Activated CD4-positive, alpha-beta T cell treated with anti-CD3 and anti-CD28 coated beads for 1 hour (primary cell): ENCODE results near the gene OVOL2.
"Not testable (repeated sequence)": the region's sequence is repeated elsewhere in the genome, so short reads cannot be mapped to it uniquely, and the experiment has no call there.

Source experiments
- DNase-seq: peaks from one replicate; pipeline ENCODE4 v3.0.0-alpha.2; 2020

OVOL2 gene

GRCh38 chr20:18057101-18057993, at the start of gene OVOL2:
Gene OVOL2 (minus strand): TSS chr20:18057916. CDS start chr20:18057634, 282 bp downstream.
- DNase-seq, result no peak

- DNase-seq, result no peak
These were observed 45.8 kb upstream of the OVOL2 start for GRCh38 chr20:18103497-18103896.

GRCh38 chr20:18101125-18101810, 43.6 kb upstream of the OVOL2 start:
- no peak for DNase-seq

GRCh38 chr20:18100569-18100968, 42.9 kb upstream of the OVOL2 start:
- not testable (repeated sequence) for DNase-seq

- no peak for DNase-seq
These were observed 36.5 kb upstream of the OVOL2 start for GRCh38 chr20:18094191-18094590.

GRCh38 chr20:18093388-18093787, 35.7 kb upstream of the OVOL2 start:
- DNase-seq, result no peak

GRCh38 chr20:18092890-18093289, 35.2 kb upstream of the OVOL2 start:
- no peak for DNase-seq

GRCh38 chr20:18091623-18092022, 33.9 kb upstream of the OVOL2 start:
- no peak for DNase-seq

- no peak for DNase-seq
These were observed 32.8 kb upstream of the OVOL2 start for GRCh38 chr20:18090477-18090876.

GRCh38 chr20:18090044-18090443, 32.3 kb upstream of the OVOL2 start:
- no peak for DNase-seq

GRCh38 chr20:18088841-18089240, 31.1 kb upstream of the OVOL2 start:
- not testable (repeated sequence) for DNase-seq

GRCh38 chr20:18088298-18088697, 30.6 kb upstream of the OVOL2 start:
- DNase-seq, result not testable (repeated sequence)

GRCh38 chr20:18087054-18087453, 29.3 kb upstream of the OVOL2 start:
- DNase-seq, result no peak

GRCh38 chr20:18080836-18081235, 23.1 kb upstream of the OVOL2 start:
- not testable (repeated sequence) for DNase-seq

GRCh38 chr20:18079756-18080353, 22.1 kb upstream of the OVOL2 start:
- DNase-seq, result no peak

GRCh38 chr20:18077157-18077556, 19.4 kb upstream of the OVOL2 start:
- DNase-seq, result no peak

- no peak for DNase-seq
These were observed 14.8 kb upstream of the OVOL2 start for GRCh38 chr20:18072532-18072931.

- DNase-seq, result no peak
These were observed 9.0 kb upstream of the OVOL2 start for GRCh38 chr20:18066421-18067333.

GRCh38 chr20:18063676-18064075, 6.0 kb upstream of the OVOL2 start:
- no peak for DNase-seq

- DNase-seq, result no peak
These were observed 1.9 kb upstream of the OVOL2 start for GRCh38 chr20:18059603-18060002.

GRCh38 chr20:18058661-18059467, 1.1 kb upstream of the OVOL2 start:
- no peak for DNase-seq

GRCh38 chr20:18057994-18058349, 256 bp upstream of the OVOL2 start:
- DNase-seq, result no peak
